ENCODE results near the gene CDC27. TPM values are rescaled to one million over a fixed set of nuclear protein-coding genes. Genes with fewer than 3 reads are reported as not detected.
A peak's percentile ranks its signal among the peaks of the same experiment; 100 is the strongest.

Gene CDC27
- total RNA-seq, 1 experiment from 2014 or later: 205 TPM

DNA sequence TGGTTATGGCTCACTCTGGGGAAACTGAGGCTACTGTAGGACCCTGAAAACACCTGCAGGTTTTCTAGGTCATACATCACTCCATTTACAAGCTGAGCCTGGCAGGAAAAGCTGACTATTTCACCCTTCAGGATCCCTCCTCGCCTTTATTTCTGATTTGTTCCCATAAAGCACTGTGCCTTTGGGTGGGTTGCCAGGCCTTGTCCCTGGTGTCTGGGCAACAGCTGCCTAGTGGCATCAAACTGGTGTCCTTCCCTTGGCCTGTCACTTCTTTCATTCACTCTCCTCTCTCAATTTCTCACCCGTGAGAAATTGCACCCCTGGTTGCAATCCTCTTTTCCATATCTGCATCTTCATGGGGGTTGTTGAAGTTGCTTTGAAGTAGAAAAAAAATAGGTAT is 21.7 kb upstream of the CDC27 start:
- H3K27ac ChIP-seq: peak overlapping the region; percentile 63; the same call in 1 of the 2 replicates
- H3K4me3 ChIP-seq: peak overlapping the region; percentile 47; the same call in 1 of the 2 replicates
- peaks cover 37% of the 10 kb centered on the region for H3K4me1 ChIP-seq
- DNase-seq: peak in 1 of 2 experiments; percentile 32
- H3K36me3 ChIP-seq: no peaks in the 10 kb centered on the region; the same call in 1 of the 2 replicates
- no peaks in the 10 kb centered on the region for H3K9me3 ChIP-seq (replicated peaks)
- H3K27me3 ChIP-seq: no peaks in the 10 kb centered on the region

DNA sequence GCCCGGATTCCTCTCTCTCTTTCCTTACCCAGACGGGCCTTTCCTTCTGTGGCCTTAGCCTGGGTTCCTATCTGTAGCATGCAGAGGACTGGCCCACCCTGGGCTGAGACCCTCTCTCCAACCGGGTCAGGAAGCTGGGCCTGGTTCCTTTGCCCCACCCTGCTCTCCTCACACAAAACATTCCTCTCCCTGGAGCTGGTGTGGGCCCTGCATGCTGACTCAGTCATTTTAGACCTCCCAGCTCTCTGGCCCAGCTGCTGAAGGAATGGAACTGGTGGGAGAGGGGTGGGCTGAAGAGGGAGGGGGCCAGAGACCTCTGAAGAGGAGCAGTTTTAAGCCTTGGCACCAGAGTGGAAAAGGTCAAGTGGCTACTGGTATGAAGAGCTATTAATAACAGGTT is 21.0 kb upstream of the CDC27 start:
- no peaks in the 10 kb centered on the region; the same call in 1 of the 2 replicates for H3K36me3 ChIP-seq
- peak overlapping the region; percentile 47 for H3K4me3 ChIP-seq
- no peaks in the 10 kb centered on the region for H3K9me3 ChIP-seq (replicated peaks)
- peak overlapping the region; percentile 63 for H3K27ac ChIP-seq
- peaks cover 42% of the 10 kb centered on the region for H3K4me1 ChIP-seq
- no peaks in the 10 kb centered on the region for H3K27me3 ChIP-seq
- DNase-seq: peak; percentile 58 to 65

DNA sequence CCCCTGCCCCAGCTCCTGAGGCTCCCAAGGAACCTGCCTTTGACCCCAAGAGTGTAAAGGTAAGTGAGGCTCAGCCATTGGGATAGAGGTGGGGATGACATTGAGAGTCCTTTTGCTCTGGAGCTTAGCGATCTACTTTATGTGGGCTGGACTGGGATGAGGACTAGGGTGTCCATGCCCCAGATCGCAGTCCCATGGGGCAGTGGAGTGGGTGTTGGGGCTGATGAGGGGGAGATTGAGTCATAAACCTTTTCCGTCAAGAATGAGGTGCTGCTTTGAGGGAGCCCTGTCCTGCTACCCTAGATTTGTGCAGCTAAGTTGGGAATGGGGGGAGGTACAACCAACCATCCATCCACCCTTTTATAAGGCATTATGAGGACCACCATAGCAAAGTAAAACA is 20.4 kb upstream of the CDC27 start:
- Histone ChIP-seq H3K9me3 (replicated peaks) (no peaks in the 10 kb centered on the region), H3K36me3 (no peaks in the 10 kb centered on the region; the same call in 1 of the 2 replicates), H3K4me1 (peaks cover 48% of the 10 kb centered on the region), H3K27me3 (no peaks in the 10 kb centered on the region), H3K4me3 (peak overlapping the region; percentile 47), H3K27ac (peak overlapping the region; percentile 63)
- peak in 1 of 2 experiments; percentile 37 for DNase-seq

DNA sequence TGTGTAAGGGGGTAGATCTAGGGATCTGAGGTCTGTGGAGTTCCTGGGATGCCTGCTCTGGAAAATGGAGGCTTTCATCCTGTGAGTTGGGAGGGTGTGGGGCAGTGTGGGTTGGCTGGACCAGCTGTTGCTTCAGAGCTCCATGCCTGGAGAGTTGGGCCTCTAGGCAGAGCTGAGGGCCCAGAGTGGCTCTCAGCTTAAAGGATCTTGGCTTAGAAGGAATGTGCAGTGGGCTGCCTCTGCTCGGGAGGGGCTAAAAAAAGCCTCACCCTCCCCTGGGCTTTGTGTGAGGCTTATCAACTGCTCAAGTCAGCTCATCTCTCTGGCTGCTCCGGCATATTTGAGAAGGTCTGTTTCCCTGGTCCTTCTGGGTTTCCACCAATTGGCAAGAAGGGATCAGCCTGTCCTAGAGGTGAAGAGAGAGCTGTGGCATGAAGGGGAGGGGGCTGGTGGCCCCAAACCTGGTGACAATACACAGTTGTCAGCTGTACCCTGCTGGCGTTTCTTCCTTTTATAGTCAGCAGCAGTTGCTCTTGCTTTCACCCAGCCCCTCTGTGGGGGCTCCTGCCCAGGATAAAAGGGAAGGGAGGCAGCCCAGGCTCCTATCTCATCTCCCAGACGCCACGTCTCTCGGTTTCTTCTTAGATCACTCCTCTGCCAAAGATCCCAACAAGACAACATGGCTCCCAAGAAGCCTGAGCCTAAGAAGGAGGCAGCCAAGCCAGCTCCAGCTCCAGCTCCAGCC is 19.8 kb upstream of the CDC27 start, which contains the start of gene MYL4:
Gene MYL4, plus strand, starts transcription at position 605 of the 745 bp plus-strand sequence. Its CDS starts 75 bp downstream, at position 680.
- Histone ChIP-seq H3K4me1 (peaks cover 54% of the 10 kb centered on the region), H3K9me3 (replicated peaks) (no peaks in the 10 kb centered on the region), H3K27ac (peak within 1 kb of the TSS; percentile 63), H3K4me3 (peak within 1 kb of the TSS; percentile 47), H3K36me3 (no peaks in the 10 kb centered on the region), H3K27me3 (no peaks in the 10 kb centered on the region)
- peak; percentile 92 to 95 for DNase-seq

DNA sequence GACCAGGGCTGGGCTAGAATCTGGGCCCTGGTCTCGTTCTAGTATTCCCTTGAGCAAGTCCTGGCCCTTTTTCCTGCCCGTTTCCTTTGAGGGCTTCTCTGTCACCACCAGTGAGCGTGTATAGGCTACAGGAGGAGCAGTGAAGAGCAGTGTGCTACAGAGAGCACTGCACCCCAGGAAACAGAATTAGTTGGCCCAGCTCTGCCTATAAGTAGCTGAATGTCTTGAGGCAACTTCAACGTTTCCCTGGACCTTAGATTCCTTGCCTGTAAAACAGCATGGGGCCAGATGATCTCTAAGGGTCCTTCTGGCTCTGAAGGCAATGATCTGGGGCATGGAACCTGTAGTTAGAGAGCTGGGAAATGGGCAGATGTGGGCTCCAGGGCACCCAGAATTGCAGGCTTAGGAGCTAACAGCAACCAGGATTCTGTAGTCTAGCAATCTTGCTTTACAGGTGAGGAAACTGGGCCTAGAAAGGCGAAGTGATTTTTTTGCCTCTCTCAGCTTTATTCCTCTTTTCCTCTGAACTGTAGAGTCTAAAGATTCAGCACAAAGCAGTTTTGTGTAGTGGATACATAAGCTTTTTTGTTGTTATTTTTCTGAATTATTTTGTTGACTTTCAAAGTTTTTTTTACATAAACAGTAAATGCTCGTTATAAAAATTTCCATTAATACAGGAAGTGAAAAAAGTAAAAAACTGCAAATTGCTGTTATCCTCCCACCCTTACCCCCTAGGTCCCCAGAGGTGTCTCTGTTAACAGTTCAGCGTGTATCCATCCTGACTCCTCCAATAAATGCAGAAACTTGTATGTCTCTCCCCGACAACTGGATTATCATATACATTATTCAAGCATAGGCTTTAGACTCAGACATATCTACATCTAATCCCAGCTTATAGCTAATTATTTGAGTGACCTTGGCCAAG is 18.3 kb upstream of the CDC27 start:
- H3K27me3 ChIP-seq: no peaks in the 10 kb centered on the region
- H3K9me3 ChIP-seq (replicated peaks): peaks cover 4% of the 10 kb centered on the region; the same call in 1 of the 2 replicates
- H3K4me1 ChIP-seq: peaks cover 62% of the 10 kb centered on the region
- no peak for DNase-seq
- H3K36me3 ChIP-seq: no peaks in the 10 kb centered on the region
- no peak overlapping the region for H3K4me3 ChIP-seq
- H3K27ac ChIP-seq: no peak overlapping the region

DNA sequence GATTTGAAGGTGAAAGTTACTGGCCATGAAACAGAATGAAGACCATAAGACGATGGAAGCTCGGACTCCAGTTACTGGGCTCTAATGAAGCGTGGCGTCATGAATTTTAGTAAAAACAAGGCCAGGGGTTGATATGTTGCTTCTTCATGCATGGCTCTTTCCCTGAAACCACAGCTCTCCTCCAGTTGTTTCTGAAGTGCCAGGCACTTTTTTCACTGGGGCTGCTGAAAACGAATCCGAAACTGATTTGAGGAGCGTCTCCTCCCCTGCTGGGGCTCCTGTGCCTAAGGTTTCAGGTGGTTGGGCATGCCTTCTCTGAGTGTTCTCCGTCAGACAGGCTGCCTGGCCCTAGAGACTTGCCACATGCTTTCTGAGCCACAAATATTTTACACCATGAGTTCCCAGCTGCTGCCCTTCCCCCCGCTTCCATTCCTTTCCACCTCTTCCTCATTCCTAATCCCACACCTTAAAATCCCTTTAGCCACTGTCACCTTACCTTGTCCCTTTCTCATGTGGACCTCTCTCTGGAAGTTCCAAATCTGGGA is 16.4 kb upstream of the CDC27 start:
- Histone ChIP-seq H3K27ac (peak overlapping the region; percentile 84), H3K36me3 (no peaks in the 10 kb centered on the region), H3K9me3 (replicated peaks) (peaks cover 4% of the 10 kb centered on the region; the same call in 1 of the 2 replicates), H3K27me3 (no peaks in the 10 kb centered on the region), H3K4me1 (peaks cover 55% of the 10 kb centered on the region), H3K4me3 (peak overlapping the region; percentile 32)
- DNase-seq: peak; percentile 82

DNA sequence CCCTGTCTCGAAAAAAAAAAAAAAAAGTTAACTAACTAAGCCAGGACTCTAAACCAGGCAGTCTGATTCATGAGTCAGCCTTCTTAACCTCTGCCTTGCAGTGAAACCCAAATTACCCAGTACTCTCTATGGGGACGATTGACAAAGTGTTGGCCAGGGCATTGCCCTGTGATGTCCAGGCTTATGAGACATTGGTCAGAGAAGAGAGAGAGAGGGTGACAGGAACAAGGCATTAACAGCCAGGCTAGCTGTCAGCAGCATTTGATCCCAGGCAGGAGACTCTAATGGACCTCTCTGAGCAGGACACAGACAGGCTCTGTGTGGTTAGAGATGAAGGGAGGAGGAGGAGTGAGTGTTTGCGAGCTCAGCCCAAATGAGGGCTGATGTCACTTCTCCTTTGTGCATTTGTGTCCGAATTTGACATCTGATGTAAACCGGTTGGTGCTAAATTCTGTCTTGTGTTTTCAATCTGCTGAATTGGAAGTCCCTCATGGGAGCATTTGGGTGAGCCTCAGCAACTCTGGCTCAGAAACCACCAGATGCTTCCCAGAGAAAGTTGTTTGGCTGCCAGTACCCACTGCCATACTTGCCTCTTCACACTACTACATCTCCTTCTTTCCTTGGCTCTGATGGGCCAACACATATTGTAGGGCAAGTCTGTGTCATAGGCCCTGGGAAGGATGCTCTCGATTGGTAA is 15.8 kb upstream of the CDC27 start:
- Histone ChIP-seq H3K36me3 (no peaks in the 10 kb centered on the region), H3K27me3 (no peaks in the 10 kb centered on the region), H3K4me3 (peak overlapping the region; percentile 32), H3K27ac (peak overlapping the region; percentile 84), H3K4me1 (peaks cover 49% of the 10 kb centered on the region), H3K9me3 (replicated peaks) (peaks cover 4% of the 10 kb centered on the region; the same call in 1 of the 2 replicates)
- DNase-seq: peak; percentile 42 to 66

DNA sequence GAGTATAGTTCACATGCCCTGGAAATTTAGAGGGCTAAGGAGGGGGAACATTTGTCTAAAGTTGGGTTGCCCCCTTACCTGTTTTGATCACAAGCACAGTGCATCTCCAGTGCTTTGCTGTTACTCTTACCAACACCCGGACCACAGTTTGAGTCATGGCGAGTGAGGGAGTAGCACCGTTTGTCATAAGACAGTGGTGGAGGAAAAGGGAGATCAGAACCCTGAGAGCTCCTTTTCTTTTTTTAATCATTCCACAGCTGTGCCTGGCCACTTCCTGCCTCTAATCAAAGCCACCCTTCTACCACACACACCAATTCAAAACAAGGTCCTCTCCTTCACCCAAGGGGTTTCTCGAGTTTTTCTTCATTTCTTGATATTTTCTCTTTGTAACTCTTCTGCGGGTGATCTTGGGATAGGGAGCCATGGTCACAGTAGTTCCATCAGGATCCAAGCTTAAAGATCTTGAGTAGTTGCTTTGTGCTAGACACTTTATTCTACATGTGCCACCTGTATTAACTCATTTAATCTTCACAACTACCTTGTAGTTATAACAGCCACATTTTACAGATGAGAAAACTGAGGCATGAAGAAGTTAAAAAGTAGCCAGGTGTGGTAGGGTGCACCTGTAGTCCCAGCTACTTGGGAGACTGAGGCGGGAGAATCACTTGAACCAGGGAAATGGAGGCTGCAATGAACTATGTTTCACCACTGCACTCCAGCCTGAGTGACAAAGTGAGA is 15.1 kb upstream of the CDC27 start:
- peak; percentile 29 to 52 for DNase-seq
- H3K4me1 ChIP-seq: peaks cover 42% of the 10 kb centered on the region
- H3K4me3 ChIP-seq: peak overlapping the region; percentile 32; the same call in 1 of the 2 replicates
- no peaks in the 10 kb centered on the region for H3K36me3 ChIP-seq
- H3K9me3 ChIP-seq (replicated peaks): peaks cover 4% of the 10 kb centered on the region; the same call in 1 of the 2 replicates
- H3K27me3 ChIP-seq: no peaks in the 10 kb centered on the region
- H3K27ac ChIP-seq: peak overlapping the region; percentile 84

DNA sequence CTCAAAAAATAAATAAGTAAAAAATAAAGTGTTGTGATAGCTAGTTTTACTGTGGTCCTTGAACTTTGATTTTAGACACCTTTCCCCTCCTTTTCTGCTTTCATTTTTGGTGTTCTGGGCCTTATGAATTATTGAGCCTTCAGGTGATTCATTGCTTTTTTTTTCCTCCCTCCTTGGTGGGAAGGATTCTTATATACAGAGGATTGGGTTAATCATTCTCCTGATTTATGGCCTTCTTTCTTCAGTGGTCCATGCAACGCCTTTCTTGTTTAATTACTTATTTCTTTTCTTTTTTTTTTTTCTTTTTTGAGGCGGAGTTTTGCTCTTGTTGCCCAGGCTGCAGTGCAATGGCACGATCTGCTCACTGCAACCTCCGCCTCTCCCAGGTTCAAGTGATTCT is 12.1 kb upstream of the CDC27 start:
- Histone ChIP-seq H3K36me3 (no peaks in the 10 kb centered on the region), H3K27me3 (no peaks in the 10 kb centered on the region)

DNA sequence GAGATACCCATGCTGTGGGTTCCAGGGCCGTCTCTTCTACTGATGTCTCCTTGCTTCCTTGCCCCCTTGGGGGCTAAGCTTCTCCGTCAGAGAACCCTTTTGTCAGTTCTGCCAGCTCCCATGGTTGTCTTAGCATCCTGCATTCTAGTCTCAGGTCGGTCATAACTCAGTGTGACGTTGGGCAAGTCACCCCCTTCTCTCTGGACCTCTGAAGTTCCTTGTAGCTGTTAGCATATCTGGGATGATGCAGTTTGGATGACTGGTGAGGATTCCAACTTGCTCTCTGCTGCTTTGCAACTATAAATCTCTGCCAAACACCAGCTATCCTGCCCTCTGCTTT is 11.2 kb upstream of the CDC27 start:
- no peaks in the 10 kb centered on the region for H3K27me3 ChIP-seq
- DNase-seq: no peak
- H3K27ac ChIP-seq: no peak overlapping the region
- H3K4me3 ChIP-seq: no peak overlapping the region
- H3K9me3 ChIP-seq (replicated peaks): peaks cover 4% of the 10 kb centered on the region; the same call in 1 of the 2 replicates
- H3K36me3 ChIP-seq: no peaks in the 10 kb centered on the region
- H3K4me1 ChIP-seq: peaks cover 35% of the 10 kb centered on the region

More for the DNA sequence above, 12.1 kb upstream of the CDC27 start:
- no peak for DNase-seq
- Histone ChIP-seq H3K4me3 (no peak overlapping the region), H3K4me1 (peaks cover 42% of the 10 kb centered on the region), H3K9me3 (replicated peaks) (peaks cover 4% of the 10 kb centered on the region; the same call in 1 of the 2 replicates), H3K27ac (no peak overlapping the region)

DNA sequence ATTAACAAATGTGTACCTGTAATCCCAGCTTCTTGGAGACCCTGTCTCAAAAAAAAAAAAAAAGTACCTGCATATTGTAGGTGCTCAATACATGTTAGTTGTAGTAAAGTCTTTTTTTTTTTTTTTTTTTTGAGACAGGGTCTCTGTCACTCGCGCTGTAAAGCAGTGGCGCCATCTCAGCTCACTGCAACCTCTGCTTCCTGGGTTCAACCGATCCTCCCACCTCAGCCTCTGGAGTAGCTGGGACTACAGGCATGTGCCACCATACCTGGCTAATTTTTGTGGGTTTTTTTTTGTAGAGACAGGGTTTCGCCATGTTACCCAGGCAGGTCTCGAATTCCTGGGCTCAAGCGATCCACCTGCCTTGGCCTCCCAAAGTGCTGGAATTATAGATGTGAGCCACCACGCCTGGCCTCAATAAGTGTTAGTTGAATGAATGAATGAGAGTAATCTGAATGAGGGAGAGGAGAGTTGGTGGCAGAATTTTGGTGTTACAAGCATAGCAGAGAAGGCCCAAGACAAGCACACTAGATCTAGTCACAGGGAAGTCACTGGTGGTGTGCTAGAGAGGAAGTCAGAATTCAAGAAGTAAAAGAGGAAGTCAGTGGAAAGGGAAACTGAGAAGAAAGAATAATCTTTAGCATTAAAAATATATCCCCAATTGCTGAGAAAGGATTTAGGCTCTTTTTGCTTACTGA is 10.7 kb upstream of the CDC27 start:
- Histone ChIP-seq H3K4me1 (peaks cover 30% of the 10 kb centered on the region), H3K36me3 (no peaks in the 10 kb centered on the region), H3K27me3 (no peaks in the 10 kb centered on the region), H3K9me3 (replicated peaks) (peaks cover 4% of the 10 kb centered on the region; the same call in 1 of the 2 replicates), H3K4me3 (no peak overlapping the region), H3K27ac (no peak overlapping the region)
- DNase-seq: no peak

DNA sequence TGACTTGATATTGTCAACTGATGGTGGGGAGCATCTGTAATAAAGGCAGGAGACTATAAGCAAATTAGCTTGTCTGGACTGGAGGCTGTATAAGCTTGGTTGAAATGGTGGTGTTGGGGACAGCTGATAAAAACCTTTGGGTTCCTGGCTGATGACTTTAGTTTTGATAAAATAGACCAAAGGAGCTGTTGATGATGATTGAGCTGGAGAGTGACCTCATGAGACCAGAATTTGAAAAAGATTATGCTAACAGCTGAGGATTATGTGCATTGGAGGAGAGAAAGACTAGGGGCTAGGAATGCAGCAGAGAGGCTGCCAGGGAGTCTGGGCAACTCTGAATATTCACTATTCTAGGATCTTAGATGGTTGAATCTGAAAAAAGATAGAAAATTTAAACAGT is 8.7 kb upstream of the CDC27 start:
- no peaks in the 10 kb centered on the region for H3K9me3 ChIP-seq (replicated peaks)
- H3K27me3 ChIP-seq: no peaks in the 10 kb centered on the region
- H3K27ac ChIP-seq: peak overlapping the region; percentile 91
- H3K4me3 ChIP-seq: no peak overlapping the region
- no peaks in the 10 kb centered on the region for H3K36me3 ChIP-seq
- peaks cover 16% of the 10 kb centered on the region for H3K4me1 ChIP-seq
- peak; percentile 75 to 92 for DNase-seq

DNA sequence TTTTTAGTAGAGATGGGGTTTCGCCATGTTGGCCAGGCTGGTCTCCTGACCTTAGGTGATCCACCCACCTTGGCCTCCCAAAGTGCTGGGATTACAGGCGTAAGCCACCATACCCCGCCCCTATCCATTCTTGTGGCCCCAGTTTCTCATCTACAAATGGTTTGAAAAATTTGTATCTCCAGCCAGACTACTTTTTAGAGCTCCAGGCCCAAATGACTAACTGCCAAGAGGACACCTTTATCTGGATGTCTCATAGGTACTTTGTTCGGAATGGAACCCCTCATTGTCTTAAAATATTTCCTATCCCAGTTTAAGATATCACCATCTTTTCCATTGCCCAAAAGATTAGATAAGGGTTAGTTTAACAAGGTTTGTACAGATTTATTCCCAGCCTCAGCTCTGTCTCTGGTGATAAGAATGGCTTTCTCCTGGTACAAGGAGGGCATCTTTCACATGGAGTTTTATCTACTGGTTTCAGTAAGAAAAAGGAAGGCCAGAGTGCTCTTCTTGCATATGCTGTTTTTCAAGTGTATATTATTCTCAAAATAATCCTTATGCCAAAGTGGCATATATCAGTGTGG is 4.9 kb upstream of the CDC27 start:
- H3K27ac ChIP-seq: no peak overlapping the region
- H3K27me3 ChIP-seq: no peaks in the 10 kb centered on the region
- H3K4me3 ChIP-seq: no peak overlapping the region
- no peaks in the 10 kb centered on the region for H3K36me3 ChIP-seq
- H3K4me1 ChIP-seq: peaks cover 18% of the 10 kb centered on the region
- no peaks in the 10 kb centered on the region for H3K9me3 ChIP-seq (replicated peaks)
- DNase-seq: no peak
